Tibial nerve (tissue), 4 donors: ENCODE data around the gene TOR1A. TPM values are rescaled to one million over a fixed set of nuclear protein-coding genes. Genes with fewer than 3 reads are reported as not detected.

Experiments used
- DNase-seq, 2 donors: peaks; one replicate each; pipeline ENCODE4 v3.0.0-alpha.2; 2019; ENCODE audit warnings: low spot score in 2 of 2
- H3K27ac ChIP-seq, 4 donors: fragments of 200-600 bp; sonication (generic) in 3 of 4; one replicate each; pipeline ENCODE4 v1.5.1; 2017 to 2019; ENCODE audit warnings: mild to moderate bottlenecking in 1 of 4
- H3K27me3 ChIP-seq, 2 donors: fragments of 200-600 bp; sonication (generic) in 1 of 2; one replicate each; pipeline versions ENCODE4 v1.5.1 to v1.6.0; 2017 to 2019
- H3K36me3 ChIP-seq, 3 donors: fragments of 200-600 bp; sonication (generic); one replicate each; pipeline ENCODE4 v1.5.1; 2018 to 2019
- H3K4me1 ChIP-seq, 4 donors: fragments of 200-600 bp; sonication (generic) in 3 of 4; one replicate each; pipeline ENCODE4 v1.5.1; 2017 to 2019
- H3K4me3 ChIP-seq, 4 donors: fragments of 200-600 bp; sonication (generic) in 3 of 4; one replicate each; pipeline ENCODE4 v1.5.1; 2017 to 2019; ENCODE audit warnings: mild to moderate bottlenecking in 1 of 4, moderate library complexity in 1 of 4
- H3K9me3 ChIP-seq, 4 donors: fragments of 200-600 bp; sonication (generic) in 3 of 4; one replicate each; pipeline ENCODE4 v1.5.1; 2017 to 2019
- EP300 ChIP-seq, 2 donors: sonication (generic); formaldehyde crosslinking; IDR thresholded peaks; one replicate each; pipeline ENCODE4 v1.6.1; 2017; ENCODE audit warnings: antibody characterized with exemption in 2 of 2, mild to moderate bottlenecking in 1 of 2
- POLR2A ChIP-seq, 2 donors: fragments of 450-650 bp; IDR thresholded peaks; one replicate each; pipeline ENCODE4 v1.6.1; 2017; ENCODE audit warnings: antibody characterized with exemption in 2 of 2, mild to moderate bottlenecking in 2 of 2, moderate library complexity in 2 of 2
- WGBS, 2 donors: methylation state at CpG; one replicate each; pipeline ENCODE4 v1.1.5; 2018; 5-methylcytosine and 5-hydroxymethylcytosine counted together
- total RNA-seq, 4 donors: library from RNA; depleted of rRNA; stranded (reverse); fragments of >200 nt; gene quantifications; one replicate each; pipeline ENCODE4 v1.1.0, GENCODE V29; 2016
- TF ChIP-seq, protein P1 (sequence below), 5 experiments: fragments of 200-600 bp in 3 of 5; fragments of 450-650 bp in 2 of 5; sonication (generic) in 3 of 5; IDR thresholded peaks; one replicate each; pipeline ENCODE4 v1.5.1; 2016 to 2019; ENCODE audit warnings: antibody characterized with exemption in 5 of 5, mild to moderate bottlenecking in 3 of 5, moderate library complexity in 2 of 5

The TOR1A gene
- total RNA-seq, 4 donors from 2014 or later, result 26.0 to 55.2 (median 40.4) TPM

GRCh38 chr9:129822898-129823541 lies 916 bp downstream of the TOR1A start:
- no peak for DNase-seq
- peak overlapping the region in 3 of 4 donors; percentile 69 to 88 (median 71) for H3K27ac ChIP-seq

DNA sequence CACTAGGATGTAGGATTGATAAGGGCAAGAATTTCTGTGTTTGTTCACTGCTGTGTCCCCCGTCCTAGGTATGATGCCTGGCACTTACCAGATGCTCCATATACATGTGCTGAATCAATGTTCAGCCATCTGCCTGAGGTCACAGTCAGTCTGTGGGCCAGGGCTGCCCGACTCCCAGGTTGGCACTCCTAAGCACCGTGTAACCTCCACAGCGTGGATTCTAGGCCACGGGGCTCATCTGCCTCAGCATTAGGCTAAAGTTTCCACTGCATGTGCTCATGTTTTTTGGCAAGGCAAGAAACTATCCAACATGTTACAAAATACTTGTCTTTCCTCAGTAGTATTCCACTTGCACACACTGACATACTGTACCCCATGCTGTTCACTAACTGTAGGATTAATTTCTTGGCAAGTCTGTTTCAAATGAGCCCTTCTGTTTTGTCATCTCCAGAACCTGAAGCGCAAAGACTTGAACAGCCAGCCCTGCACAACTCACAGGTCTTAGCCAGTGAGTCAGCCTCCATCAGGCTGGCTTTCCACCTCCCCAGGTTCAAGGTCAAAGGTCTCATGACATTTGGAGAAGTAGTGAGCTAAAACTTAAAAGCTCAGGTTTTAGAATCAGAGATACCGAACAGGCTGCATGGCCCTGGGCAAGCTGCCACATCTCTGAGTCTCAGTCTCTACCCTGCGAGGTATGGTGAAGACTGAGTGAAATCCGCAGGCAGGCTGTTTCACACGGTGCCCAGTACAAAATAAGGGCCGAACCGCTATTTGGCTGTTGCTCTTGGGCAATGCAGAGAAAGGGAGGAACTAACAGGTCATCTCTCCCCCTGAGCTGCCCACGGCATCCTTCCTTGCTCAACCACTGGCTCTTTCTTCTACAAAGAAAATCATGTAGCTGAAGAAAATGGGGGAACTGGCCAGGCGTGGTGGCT lies 7.2 kb downstream of the TOR1A start:
- Histone ChIP-seq H3K27ac (no peak overlapping the region), H3K4me3 (no peak overlapping the region), H3K27me3 (no peaks in the 10 kb centered on the region), H3K36me3 (peaks cover 0 to 97% (median 14%) of the 10 kb centered on the region in 3 donors), H3K4me1 (no peaks in the 10 kb centered on the region), H3K9me3 (no peaks in the 10 kb centered on the region)
- 87 to 90% methylated on average over 14 of the region's 14 CpGs for WGBS, 2 donors
- no peak for DNase-seq
- no peak for TF ChIP-seq EP300 (IDR thresholded peaks at IDR 0.05)
- TF ChIP-seq, protein P1, sequence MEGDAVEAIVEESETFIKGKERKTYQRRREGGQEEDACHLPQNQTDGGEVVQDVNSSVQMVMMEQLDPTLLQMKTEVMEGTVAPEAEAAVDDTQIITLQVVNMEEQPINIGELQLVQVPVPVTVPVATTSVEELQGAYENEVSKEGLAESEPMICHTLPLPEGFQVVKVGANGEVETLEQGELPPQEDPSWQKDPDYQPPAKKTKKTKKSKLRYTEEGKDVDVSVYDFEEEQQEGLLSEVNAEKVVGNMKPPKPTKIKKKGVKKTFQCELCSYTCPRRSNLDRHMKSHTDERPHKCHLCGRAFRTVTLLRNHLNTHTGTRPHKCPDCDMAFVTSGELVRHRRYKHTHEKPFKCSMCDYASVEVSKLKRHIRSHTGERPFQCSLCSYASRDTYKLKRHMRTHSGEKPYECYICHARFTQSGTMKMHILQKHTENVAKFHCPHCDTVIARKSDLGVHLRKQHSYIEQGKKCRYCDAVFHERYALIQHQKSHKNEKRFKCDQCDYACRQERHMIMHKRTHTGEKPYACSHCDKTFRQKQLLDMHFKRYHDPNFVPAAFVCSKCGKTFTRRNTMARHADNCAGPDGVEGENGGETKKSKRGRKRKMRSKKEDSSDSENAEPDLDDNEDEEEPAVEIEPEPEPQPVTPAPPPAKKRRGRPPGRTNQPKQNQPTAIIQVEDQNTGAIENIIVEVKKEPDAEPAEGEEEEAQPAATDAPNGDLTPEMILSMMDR (IDR thresholded peaks at IDR 0.05), result no peak
- no peak for TF ChIP-seq POLR2A (IDR thresholded peaks at IDR 0.05)

More at GRCh38 chr9:129822898-129823541, 916 bp downstream of the TOR1A start:
- Histone ChIP-seq H3K36me3 (peaks cover 0 to 58% (median 10%) of the 10 kb centered on the region in 3 donors), H3K9me3 (no peaks in the 10 kb centered on the region), H3K4me3 (peak overlapping the region; percentile 59 to 97 (median 77)), H3K4me1 (peaks cover 0 to 11% (median 3%) of the 10 kb centered on the region in 4 donors), H3K27me3 (no peaks in the 10 kb centered on the region)
- TF ChIP-seq EP300 (IDR thresholded peaks at IDR 0.05) (no peak), POLR2A (IDR thresholded peaks at IDR 0.05) (no peak)
- TF ChIP-seq, protein P1 (IDR thresholded peaks at IDR 0.05), result no peak
- WGBS, 2 donors, result 18 to 23% methylated on average over 17 to 26 of the region's 26 CpGs

DNA sequence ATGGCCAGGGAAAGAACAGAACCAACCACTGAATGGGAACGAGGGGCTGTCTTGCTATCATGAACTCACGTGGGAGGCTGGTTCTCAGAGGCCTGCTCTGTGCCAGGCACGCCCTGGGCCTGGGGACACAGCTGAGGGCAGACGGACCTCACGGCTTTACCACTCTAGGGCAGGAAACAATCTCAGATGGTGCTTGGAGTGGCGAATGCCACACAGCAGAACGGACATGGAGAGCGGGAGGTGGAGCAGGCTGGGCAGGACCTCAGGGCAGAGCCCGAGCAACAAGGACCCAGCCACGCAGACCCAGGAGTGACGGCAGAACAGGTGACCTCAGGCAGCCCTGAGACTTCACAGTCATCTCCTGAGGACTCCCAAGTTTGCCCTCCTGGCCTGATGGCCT lies 8.7 kb downstream of the TOR1A start:
- Histone ChIP-seq H3K9me3 (no peaks in the 10 kb centered on the region), H3K36me3 (peaks cover 0 to 97% (median 4%) of the 10 kb centered on the region in 3 donors), H3K4me3 (no peak overlapping the region), H3K4me1 (no peaks in the 10 kb centered on the region), H3K27ac (no peak overlapping the region), H3K27me3 (no peaks in the 10 kb centered on the region)
- 81 to 90% methylated on average over 11 of the region's 11 CpGs for WGBS, 2 donors
- DNase-seq, result no peak
- TF ChIP-seq POLR2A (IDR thresholded peaks at IDR 0.05) (no peak), EP300 (IDR thresholded peaks at IDR 0.05) (no peak)
- TF ChIP-seq, protein P1 (IDR thresholded peaks at IDR 0.05), result no peak

DNA sequence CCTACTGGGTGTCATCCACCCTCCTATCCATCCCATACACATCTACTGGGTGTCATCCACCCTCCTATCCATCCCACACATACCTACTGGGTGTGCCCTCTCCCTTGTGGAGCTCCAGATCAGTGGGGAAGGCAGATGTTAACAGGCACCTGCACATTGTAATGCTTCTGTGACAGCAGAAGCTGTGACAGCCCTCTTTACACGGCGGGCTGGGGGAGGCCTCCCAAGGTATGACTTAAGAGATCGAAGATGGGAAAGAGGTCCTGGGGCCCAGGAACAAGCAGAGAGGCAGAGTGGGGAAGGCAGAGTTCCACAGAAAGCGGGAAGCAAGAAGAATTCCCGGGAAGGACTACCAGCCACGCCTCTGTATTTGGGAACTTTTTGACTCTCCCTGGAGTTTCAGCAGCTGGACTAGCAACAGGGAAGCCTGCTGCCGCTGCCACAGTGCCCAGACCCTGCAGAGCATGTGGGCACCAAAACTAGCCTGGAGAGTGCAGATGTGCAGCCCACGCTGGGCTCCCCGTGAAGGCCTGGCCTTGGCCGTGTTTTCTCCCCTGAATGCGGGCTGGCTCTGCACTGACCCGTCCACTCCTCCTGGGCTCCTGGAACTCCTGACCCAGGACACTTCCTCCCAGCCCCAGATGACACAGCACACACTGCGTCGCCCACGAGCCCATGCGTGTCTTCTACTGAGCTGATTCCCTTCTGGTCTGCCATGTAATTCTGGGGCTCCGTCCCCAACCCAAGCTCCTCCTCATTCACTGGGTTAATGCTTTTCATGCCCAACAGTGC lies 9.3 kb downstream of the TOR1A start:
- H3K4me3 ChIP-seq, result no peak overlapping the region
- no peak overlapping the region for H3K27ac ChIP-seq
- no peak for DNase-seq
- H3K27me3 ChIP-seq, result no peaks in the 10 kb centered on the region
- TF ChIP-seq EP300 (IDR thresholded peaks at IDR 0.05), result no peak
- H3K36me3 ChIP-seq, result peaks cover 0 to 98% (median 4%) of the 10 kb centered on the region in 3 donors
- no peaks in the 10 kb centered on the region for H3K9me3 ChIP-seq
- H3K4me1 ChIP-seq, result no peaks in the 10 kb centered on the region
- 81 to 88% methylated on average over 17 of the region's 17 CpGs for WGBS, 2 donors

DNA sequence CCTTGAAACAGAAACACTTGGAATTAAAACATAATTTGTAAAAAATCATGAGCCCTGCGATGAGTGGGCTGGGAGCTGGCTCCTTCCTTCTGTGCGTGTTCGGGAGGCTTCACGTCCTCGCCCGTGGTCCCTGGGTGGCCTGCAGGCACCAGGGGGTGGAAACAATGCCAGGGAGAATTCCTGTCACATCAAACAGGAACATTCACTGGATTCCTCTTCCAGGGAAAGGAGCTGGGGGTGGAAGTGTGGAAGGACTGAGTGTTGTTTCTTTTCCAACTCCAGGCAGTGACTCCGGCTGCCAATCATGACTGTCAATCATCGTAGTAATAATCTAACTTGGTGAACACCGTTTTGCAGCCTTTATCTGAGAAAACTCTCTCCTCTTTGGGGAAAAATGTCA lies 10.3 kb downstream of the TOR1A start:
- Histone ChIP-seq H3K27ac (no peak overlapping the region), H3K27me3 (no peaks in the 10 kb centered on the region), H3K36me3 (peaks cover 0 to 98% (median 8%) of the 10 kb centered on the region in 3 donors), H3K4me3 (no peak overlapping the region), H3K9me3 (no peaks in the 10 kb centered on the region), H3K4me1 (no peaks in the 10 kb centered on the region)
- no peak for TF ChIP-seq EP300 (IDR thresholded peaks at IDR 0.05)
- TF ChIP-seq, protein P1 (IDR thresholded peaks at IDR 0.05), result no peak
- TF ChIP-seq POLR2A (IDR thresholded peaks at IDR 0.05), result no peak
- no peak for DNase-seq
- 79 to 80% methylated on average over 9 of the region's 9 CpGs for WGBS, 2 donors
